HUES6 (cell line): ENCODE results near the gene MGMT.

Experiments
- H3K27ac ChIP-seq: 2 replicates; pipeline ENCODE4 v1.7.0; 2013; ENCODE audit warnings: low read depth, mild to moderate bottlenecking, low read length, inconsistent platforms
- H3K27me3 ChIP-seq: 2 replicates; pipeline ENCODE4 v1.6.1; 2013; ENCODE audit warnings: low read length; ENCODE audit not compliant: control insufficient read depth, insufficient read depth
- H3K36me3 ChIP-seq: 2 replicates; pipeline ENCODE4 v1.6.1; 2013; ENCODE audit warnings: low read length; ENCODE audit not compliant: control insufficient read depth, insufficient read depth
- H3K4me1 ChIP-seq: 2 replicates; pipeline ENCODE4 v1.6.1; 2013; ENCODE audit warnings: low read length; ENCODE audit not compliant: control insufficient read depth, insufficient read depth
- H3K4me3 ChIP-seq: 2 replicates; pipeline ENCODE4 v1.5.1; 2013; ENCODE audit warnings: low read depth, low read length
- H3K9ac ChIP-seq: one replicate; pipeline ENCODE4 v1.6.1; 2013; ENCODE audit warnings: mild to moderate bottlenecking, low read length
- H3K9me3 ChIP-seq: 2 replicates; pipeline ENCODE4 v1.6.1; 2013; ENCODE audit warnings: low read depth, low read length; ENCODE audit not compliant: control insufficient read depth, insufficient read depth

Gene MGMT

GRCh38 chr10:129599160-129599559, 132.1 kb downstream of the MGMT start:
- Histone ChIP-seq H3K4me3 (no peak overlapping the region), H3K4me1 (0 out of 2 replicates have a peak, but pooled peaks cover under 1% of the 10 kb centered on the region), H3K9me3 (no peaks in the 10 kb centered on the region), H3K27ac (no peak overlapping the region), H3K9ac (no peak overlapping the region), H3K36me3 (no peaks in the 10 kb centered on the region), H3K27me3 (no peaks in the 10 kb centered on the region)

GRCh38 chr10:129601737-129602136, 134.7 kb downstream of the MGMT start:
- no peak overlapping the region for H3K4me3 ChIP-seq
- no peak overlapping the region for H3K27ac ChIP-seq
- H3K36me3 ChIP-seq, result no peaks in the 10 kb centered on the region
- no peaks in the 10 kb centered on the region for H3K27me3 ChIP-seq
- no peak overlapping the region for H3K9ac ChIP-seq
- no peaks in the 10 kb centered on the region for H3K4me1 ChIP-seq
- no peaks in the 10 kb centered on the region for H3K9me3 ChIP-seq

- Histone ChIP-seq H3K9ac (no peak overlapping the region), H3K27me3 (no peaks in the 10 kb centered on the region), H3K4me3 (no peak overlapping the region), H3K27ac (no peak overlapping the region), H3K9me3 (no peaks in the 10 kb centered on the region), H3K4me1 (no peaks in the 10 kb centered on the region), H3K36me3 (no peaks in the 10 kb centered on the region)
Measured at GRCh38 chr10:129602938-129603535, 136.0 kb downstream of the MGMT start.

GRCh38 chr10:129604333-129605032, 137.4 kb downstream of the MGMT start:
- Histone ChIP-seq H3K9ac (no peak overlapping the region), H3K4me1 (no peaks in the 10 kb centered on the region), H3K4me3 (no peak overlapping the region), H3K27ac (no peak overlapping the region), H3K27me3 (no peaks in the 10 kb centered on the region), H3K36me3 (no peaks in the 10 kb centered on the region), H3K9me3 (no peaks in the 10 kb centered on the region)

GRCh38 chr10:129605266-129605985, 138.4 kb downstream of the MGMT start:
- no peak overlapping the region for H3K4me3 ChIP-seq
- H3K9me3 ChIP-seq, result no peaks in the 10 kb centered on the region
- no peak overlapping the region for H3K27ac ChIP-seq
- no peak overlapping the region for H3K9ac ChIP-seq
- H3K36me3 ChIP-seq, result no peaks in the 10 kb centered on the region
- H3K4me1 ChIP-seq, result no peaks in the 10 kb centered on the region
- no peaks in the 10 kb centered on the region for H3K27me3 ChIP-seq

- Histone ChIP-seq H3K4me1 (no peaks in the 10 kb centered on the region), H3K9me3 (no peaks in the 10 kb centered on the region), H3K27ac (no peak overlapping the region), H3K9ac (no peak overlapping the region), H3K27me3 (no peaks in the 10 kb centered on the region), H3K4me3 (no peak overlapping the region), H3K36me3 (no peaks in the 10 kb centered on the region)
Measured at GRCh38 chr10:129605986-129606518, 139.0 kb downstream of the MGMT start.

- Histone ChIP-seq H3K4me3 (no peak overlapping the region), H3K36me3 (no peaks in the 10 kb centered on the region), H3K9me3 (no peaks in the 10 kb centered on the region), H3K27me3 (no peaks in the 10 kb centered on the region), H3K4me1 (no peaks in the 10 kb centered on the region), H3K27ac (no peak overlapping the region), H3K9ac (no peak overlapping the region)
Measured at GRCh38 chr10:129607607-129608109, 140.6 kb downstream of the MGMT start.

- Histone ChIP-seq H3K4me1 (no peaks in the 10 kb centered on the region), H3K27me3 (no peaks in the 10 kb centered on the region), H3K4me3 (no peak overlapping the region), H3K27ac (no peak overlapping the region), H3K36me3 (no peaks in the 10 kb centered on the region), H3K9me3 (no peaks in the 10 kb centered on the region), H3K9ac (no peak overlapping the region)
Measured at GRCh38 chr10:129608653-129609052, 141.6 kb downstream of the MGMT start.

- no peaks in the 10 kb centered on the region for H3K9me3 ChIP-seq
- no peaks in the 10 kb centered on the region for H3K36me3 ChIP-seq
- H3K4me3 ChIP-seq, result no peak overlapping the region
- H3K9ac ChIP-seq, result no peak overlapping the region
- no peaks in the 10 kb centered on the region for H3K4me1 ChIP-seq
- H3K27ac ChIP-seq, result no peak overlapping the region
- H3K27me3 ChIP-seq, result no peaks in the 10 kb centered on the region
Measured at GRCh38 chr10:129609551-129609950, 142.5 kb downstream of the MGMT start.

- H3K4me3 ChIP-seq, result no peak overlapping the region
- no peaks in the 10 kb centered on the region for H3K4me1 ChIP-seq
- no peaks in the 10 kb centered on the region for H3K9me3 ChIP-seq
- no peak overlapping the region for H3K27ac ChIP-seq
- H3K9ac ChIP-seq, result no peak overlapping the region
- no peaks in the 10 kb centered on the region for H3K36me3 ChIP-seq
- no peaks in the 10 kb centered on the region for H3K27me3 ChIP-seq
Measured at GRCh38 chr10:129612481-129613109, 145.6 kb downstream of the MGMT start.
